ENCODE data around the gene PRDM16. TPM values are rescaled to one million over a fixed set of nuclear protein-coding genes. Genes with fewer than 3 reads are reported as not detected.

The PRDM16 gene
- total RNA-seq, result 1.1 TPM in 1 of 2 replicates, not detected in the other

DNA sequence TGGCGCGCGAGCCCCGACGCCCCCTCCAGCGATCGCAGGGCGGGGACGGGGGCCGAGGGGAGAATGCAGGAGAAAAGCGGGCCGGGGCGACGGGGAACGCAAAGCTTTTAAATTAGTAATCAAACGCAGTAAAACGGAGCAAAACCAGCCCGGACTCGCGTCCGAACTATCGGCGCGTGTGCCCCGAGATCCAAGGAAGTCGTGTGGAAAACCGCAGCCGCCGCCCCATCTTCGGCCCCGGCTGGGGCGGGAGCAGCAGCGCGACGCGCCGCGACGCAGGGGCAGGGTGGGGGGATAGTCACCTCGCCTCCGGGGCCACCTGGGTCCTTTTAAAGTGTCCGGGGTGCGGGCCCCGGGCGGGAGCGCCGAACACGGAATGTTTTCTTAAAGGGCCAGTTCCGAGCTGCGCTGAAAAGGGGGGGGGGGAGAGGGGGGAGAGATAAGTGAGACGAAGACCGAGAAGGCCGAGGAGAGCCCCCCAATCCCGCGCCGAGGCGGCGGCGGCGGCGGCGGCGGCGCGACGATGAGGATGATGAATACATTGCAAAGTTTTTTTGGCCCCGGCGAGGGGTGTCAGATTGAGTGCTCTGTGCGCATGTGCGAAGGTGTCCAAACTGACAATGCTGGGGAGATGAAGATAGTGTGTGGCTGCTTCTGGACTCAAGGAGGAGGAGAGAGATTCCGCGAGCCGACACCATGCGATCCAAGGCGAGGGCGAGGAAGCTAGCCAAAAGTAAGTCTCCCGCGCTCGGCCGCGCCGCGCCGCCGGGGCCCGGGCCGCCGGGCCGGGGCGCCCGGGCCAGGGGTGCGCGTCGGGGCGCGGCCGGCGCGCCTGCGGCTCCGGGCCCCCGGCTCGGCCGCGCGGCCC, at the start of gene PRDM16:
TSS of gene PRDM16 (plus strand) at position 640 of the 868 bp plus-strand sequence. CDS start at position 697, 57 bp downstream.

DNA sequence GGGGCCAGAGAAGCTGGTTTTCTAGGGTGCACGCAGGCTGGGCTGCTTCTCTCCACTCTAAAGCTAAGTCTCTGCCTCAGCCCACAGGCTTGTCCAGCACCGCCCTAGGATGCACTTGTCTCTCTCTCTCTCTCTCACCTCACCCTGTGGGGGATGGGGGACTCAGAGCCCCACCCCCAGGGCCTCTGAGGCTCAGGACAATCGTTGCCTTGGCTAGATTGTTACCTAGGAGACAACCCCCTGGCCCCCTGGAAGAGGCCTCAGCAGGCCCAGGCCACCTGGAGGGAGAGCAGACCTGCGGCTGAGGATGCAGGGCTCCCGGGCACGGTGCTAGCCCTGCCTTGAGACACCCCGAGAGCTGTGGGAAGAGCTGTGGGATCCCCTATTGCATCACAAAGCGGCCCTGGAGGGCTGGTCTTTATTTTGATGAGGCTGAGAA, 47.8 kb upstream of the PRDM16 start, which contains the start of gene ACTRT2:
TSS of gene ACTRT2 (plus strand) at position 235 of the 439 bp plus-strand sequence. CDS start 220 bp downstream, outside the sequence.

DNA sequence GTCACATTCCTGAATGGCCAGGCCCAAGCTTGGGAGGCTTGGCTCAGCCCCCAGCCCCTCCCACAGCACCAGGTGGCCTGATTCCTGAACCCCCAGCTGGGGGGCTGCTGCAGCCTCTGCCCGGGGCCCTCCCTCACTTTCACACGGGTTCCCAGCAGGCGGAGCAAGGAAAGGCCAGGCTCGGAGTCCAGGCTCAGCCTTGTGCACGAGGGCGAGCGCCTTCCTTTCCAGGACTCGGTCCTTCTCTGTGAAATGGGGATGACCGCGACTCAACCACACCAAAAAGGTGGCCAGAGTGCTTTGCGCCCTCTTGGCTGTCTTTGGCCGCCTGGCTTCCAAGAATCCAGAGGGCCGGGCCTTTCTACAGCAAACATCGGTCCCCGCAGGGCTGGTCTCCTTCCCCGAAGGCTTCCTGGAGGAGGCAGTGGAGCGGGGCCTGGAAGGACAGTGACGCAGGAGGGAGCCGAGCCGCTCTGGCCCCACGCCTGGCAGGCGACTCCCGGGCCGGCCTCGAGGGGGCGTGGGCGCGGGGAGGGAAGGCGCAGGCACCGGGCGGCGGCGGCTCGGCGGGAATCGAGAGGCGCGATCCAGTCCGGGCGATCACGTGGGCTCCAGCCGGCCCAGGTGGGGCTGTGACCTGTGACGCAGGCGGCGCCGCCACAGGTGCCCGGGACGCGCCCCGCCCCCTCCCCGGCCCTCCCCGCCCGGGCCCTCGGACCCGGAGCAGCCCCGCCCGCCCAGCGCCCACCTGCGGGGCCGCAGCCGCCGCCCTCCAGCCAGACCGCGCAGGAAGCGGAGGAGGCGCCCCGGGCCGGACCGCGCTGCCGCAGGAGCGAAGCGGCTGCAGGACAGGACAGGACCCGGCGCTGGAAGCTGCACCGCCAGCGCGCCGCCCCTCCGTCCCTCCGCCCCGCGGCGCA, 385.1 kb downstream of the PRDM16 start, which contains the start of gene ARHGEF16:
TSS of gene ARHGEF16 (plus strand) at position 775 of the 920 bp plus-strand sequence. CDS start 8,420 bp downstream, outside the sequence.

Other genes starting within 250 kb of the PRDM16 start
- not detected in 2 replicates for gene ACTRT2, start 47.7 kb upstream of the PRDM16 start, total RNA-seq

Measured in myometrial cell (primary cell).